GM19467 (cell line): Measurements from ENCODE around the gene FAM177B.

ENCODE experiments used
- ATAC-seq: cut with Tn5 transposase; IDR thresholded peaks from one replicate; pipeline ENCODE4 v1.9.1; 2021; ENCODE audit warnings: mild to moderate bottlenecking, moderate library complexity; ENCODE audit not compliant: unreplicated experiment

Gene FAM177B

GRCh38 chr1:222736972-222737371 lies at the start of gene FAM177B:
FAM177B (plus strand) TSS chr1:222737202; CDS start chr1:222746546, 9,344 bp downstream.
- ATAC-seq, result no peak

- no peak for ATAC-seq
Measured at GRCh38 chr1:222691016-222691415, 46.0 kb upstream of the FAM177B start.

GRCh38 chr1:222694927-222695326 lies 42.1 kb upstream of the FAM177B start:
- no peak for ATAC-seq

- ATAC-seq, result no peak
Measured at GRCh38 chr1:222696741-222697140, 40.3 kb upstream of the FAM177B start.

GRCh38 chr1:222697203-222697602 lies 39.8 kb upstream of the FAM177B start:
- no peak for ATAC-seq

GRCh38 chr1:222697826-222698225 lies 39.2 kb upstream of the FAM177B start:
- ATAC-seq, result no peak

GRCh38 chr1:222702210-222702609 lies 34.8 kb upstream of the FAM177B start:
- no peak for ATAC-seq

GRCh38 chr1:222704260-222704659 lies 32.7 kb upstream of the FAM177B start:
- no peak for ATAC-seq

GRCh38 chr1:222706815-222707214 lies 30.2 kb upstream of the FAM177B start:
- no peak for ATAC-seq

GRCh38 chr1:222709700-222710153 lies 27.3 kb upstream of the FAM177B start:
- ATAC-seq, result no peak

- peak; percentile 33 for ATAC-seq
Measured at GRCh38 chr1:222711319-222712252, 25.4 kb upstream of the FAM177B start.

- ATAC-seq, result peak; percentile 72
Measured at GRCh38 chr1:222712253-222713090, 24.5 kb upstream of the FAM177B start, which contains the start of the genes AIDA and BROX. AIDA (minus strand) TSS chr1:222712491; CDS start chr1:222712317, 174 bp downstream. BROX (plus strand) TSS chr1:222712564; CDS start chr1:222715700, 3,136 bp downstream.

- peak; percentile 56 for ATAC-seq
Measured at GRCh38 chr1:222713091-222713961, 23.7 kb upstream of the FAM177B start.

- ATAC-seq, result no peak
Measured at GRCh38 chr1:222716393-222716792, 20.6 kb upstream of the FAM177B start.

GRCh38 chr1:222728746-222729145 lies 8.3 kb upstream of the FAM177B start:
- no peak for ATAC-seq

GRCh38 chr1:222730866-222731265 lies 6.1 kb upstream of the FAM177B start:
- no peak for ATAC-seq

- peak; percentile 97 for ATAC-seq
Measured at GRCh38 chr1:222732216-222733159, 4.5 kb upstream of the FAM177B start.

- ATAC-seq, result no peak
Measured at GRCh38 chr1:222734740-222735139, 2.3 kb upstream of the FAM177B start.

- no peak for ATAC-seq
Measured at GRCh38 chr1:222736470-222736869, 532 bp upstream of the FAM177B start.
